ENCODE measurements around the gene PCP2. TPM values are rescaled to one million over a fixed set of nuclear protein-coding genes. Genes with fewer than 3 reads are reported as not detected.

PCP2 gene
- polyA plus RNA-seq, 1 experiment: not detected

DNA sequence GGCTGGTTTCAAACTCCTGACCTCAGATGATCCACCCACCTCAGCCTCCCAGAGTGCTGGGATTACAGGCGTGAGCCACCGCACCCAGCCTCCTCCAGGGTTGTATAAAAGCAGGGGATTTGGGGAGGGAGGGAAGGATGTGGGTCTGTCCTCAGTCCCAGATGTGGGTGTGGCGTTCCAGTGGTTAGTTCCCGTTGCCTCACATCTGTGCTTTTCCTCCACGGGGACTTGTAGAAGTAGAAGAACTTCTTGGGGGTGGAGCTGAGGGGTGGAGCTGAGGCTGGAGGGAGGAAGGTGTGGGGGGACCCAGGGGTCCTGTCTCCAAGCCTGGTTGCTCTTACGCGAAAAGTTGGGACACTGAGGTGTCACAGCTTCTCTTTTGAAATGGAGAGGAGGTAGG, 42.9 kb upstream of the PCP2 start:
- no peak overlapping the region for H3K4me3 ChIP-seq (ENCODE audit: low read depth, low read length)
- ChIA-PET CTCF (interaction anchor here (1.7 to 4.8 kb wide), 2 partner anchors 24 to 108 kb away, joined by 4 to 16 read pairs; no protein-coding TSS in a partner anchor), POLR2A (interaction anchor here (0.5 kb wide), 1 partner anchor 181 kb away, joined by 3 read pairs; no protein-coding TSS in a partner anchor)
- no peak overlapping the region for H3K27ac ChIP-seq (ENCODE audit: low read depth, low read length)
- peaks cover 6% of the 10 kb centered on the region for H3K9me3 ChIP-seq (ENCODE audit: control insufficient read depth, insufficient read depth, low read length)
- H3K27me3 ChIP-seq (ENCODE audit: control insufficient read depth, insufficient read depth, low read length): peaks cover 5% of the 10 kb centered on the region
- DNase-seq (ENCODE audit: low read depth, low spot score): no peak
- TF ChIP-seq, protein P1, sequence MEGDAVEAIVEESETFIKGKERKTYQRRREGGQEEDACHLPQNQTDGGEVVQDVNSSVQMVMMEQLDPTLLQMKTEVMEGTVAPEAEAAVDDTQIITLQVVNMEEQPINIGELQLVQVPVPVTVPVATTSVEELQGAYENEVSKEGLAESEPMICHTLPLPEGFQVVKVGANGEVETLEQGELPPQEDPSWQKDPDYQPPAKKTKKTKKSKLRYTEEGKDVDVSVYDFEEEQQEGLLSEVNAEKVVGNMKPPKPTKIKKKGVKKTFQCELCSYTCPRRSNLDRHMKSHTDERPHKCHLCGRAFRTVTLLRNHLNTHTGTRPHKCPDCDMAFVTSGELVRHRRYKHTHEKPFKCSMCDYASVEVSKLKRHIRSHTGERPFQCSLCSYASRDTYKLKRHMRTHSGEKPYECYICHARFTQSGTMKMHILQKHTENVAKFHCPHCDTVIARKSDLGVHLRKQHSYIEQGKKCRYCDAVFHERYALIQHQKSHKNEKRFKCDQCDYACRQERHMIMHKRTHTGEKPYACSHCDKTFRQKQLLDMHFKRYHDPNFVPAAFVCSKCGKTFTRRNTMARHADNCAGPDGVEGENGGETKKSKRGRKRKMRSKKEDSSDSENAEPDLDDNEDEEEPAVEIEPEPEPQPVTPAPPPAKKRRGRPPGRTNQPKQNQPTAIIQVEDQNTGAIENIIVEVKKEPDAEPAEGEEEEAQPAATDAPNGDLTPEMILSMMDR (IDR thresholded peaks at IDR 0.05; ENCODE audit: low read depth, low read length): no peak

DNA sequence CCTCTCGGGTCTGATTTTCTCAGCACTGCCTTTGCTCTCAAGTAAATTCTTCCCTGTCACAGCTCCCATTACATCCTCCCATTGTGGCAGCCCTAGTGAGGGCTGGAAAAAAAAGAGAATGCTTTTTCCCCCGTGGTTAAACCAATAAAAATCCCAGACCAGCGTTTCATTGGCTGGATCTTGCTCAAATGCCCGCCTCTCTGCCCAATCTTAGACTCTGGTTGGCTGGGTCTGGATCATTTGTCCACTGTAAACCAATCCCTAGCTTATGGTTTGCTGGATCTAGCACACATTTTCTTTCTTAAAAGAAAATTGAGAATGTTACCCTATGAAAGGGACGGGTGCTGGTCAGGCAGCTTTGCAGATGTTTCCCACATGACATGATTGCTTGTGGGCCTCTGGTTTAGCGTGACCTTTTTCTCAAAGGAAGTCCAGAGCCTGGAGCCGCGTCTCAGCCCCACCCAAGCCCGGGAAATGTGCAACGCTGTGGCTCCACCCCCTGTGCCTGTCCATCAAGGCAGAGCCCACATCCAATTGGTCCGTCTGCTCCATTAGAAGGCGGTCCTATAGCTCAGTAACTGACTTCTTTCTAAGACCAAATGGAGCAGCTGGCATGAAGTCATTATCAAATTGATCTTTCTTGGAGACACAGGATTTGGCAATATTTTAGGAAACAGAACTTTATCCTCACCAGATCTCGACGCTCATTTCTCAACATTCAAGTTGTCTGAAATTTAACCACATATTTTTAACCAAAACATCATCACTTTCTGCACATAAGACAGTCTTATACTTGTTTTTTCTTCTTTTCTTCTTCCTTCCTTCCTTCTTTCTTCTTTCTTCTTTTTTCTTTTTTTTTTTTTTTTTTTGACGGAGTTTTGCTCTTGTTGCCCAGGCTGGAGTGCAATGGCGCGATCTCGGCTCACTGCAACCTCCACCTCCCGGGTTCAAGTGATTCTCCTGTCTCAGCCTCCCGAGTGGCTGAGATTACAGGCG, 40.8 kb upstream of the PCP2 start:
- no peak overlapping the region for H3K27ac ChIP-seq (ENCODE audit: low read depth, low read length)
- TF ChIP-seq, protein P1 (IDR thresholded peaks at IDR 0.05; ENCODE audit: low read depth, low read length): no peak
- H3K4me3 ChIP-seq (ENCODE audit: low read depth, low read length): no peak overlapping the region
- no peak for DNase-seq (ENCODE audit: low read depth, low spot score)
- ChIA-PET CTCF (interaction anchor here (4.8 kb wide), 1 partner anchor 22 kb away, joined by 16 read pairs; no protein-coding TSS in a partner anchor), POLR2A (no interaction called here)
- peaks cover 6% of the 10 kb centered on the region for H3K9me3 ChIP-seq (ENCODE audit: control insufficient read depth, insufficient read depth, low read length)
- H3K27me3 ChIP-seq (ENCODE audit: control insufficient read depth, insufficient read depth, low read length): peaks cover 14% of the 10 kb centered on the region

DNA sequence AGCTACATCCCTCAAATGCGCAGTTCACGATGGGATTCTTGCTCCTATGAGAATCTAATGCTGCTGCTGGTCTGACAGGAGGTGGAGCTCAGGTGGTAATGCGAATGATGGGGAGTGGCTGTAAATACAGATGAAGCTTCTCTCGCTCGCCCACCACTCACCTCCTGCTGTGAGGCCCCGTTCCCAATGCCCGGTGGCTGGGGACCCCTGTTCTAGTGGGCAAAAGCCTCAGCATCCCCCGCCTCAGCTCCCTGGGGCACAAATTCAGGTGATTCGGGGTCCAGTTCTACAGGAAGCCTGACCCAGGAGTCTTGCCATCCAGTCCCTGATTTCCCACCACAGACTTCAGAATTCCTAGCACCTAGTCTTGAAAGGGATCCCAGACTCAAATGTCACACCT, 39.0 kb upstream of the PCP2 start:
- Histone ChIP-seq H3K27me3 (ENCODE audit: control insufficient read depth, insufficient read depth, low read length) (peaks cover 12% of the 10 kb centered on the region), H3K9me3 (ENCODE audit: control insufficient read depth, insufficient read depth, low read length) (peaks cover 6% of the 10 kb centered on the region), H3K27ac (ENCODE audit: low read depth, low read length) (no peak overlapping the region), H3K4me3 (ENCODE audit: low read depth, low read length) (no peak overlapping the region)
- DNase-seq (ENCODE audit: low read depth, low spot score): no peak
- POLR2A ChIA-PET: no interaction called here
- CTCF ChIA-PET: interaction anchor here (2.9 kb wide), 1 partner anchor 8 kb away, joined by 15 read pairs; the partner anchor contains the start of gene TRAPPC5
- TF ChIP-seq, protein P1 (IDR thresholded peaks at IDR 0.05; ENCODE audit: low read depth, low read length): no peak

DNA sequence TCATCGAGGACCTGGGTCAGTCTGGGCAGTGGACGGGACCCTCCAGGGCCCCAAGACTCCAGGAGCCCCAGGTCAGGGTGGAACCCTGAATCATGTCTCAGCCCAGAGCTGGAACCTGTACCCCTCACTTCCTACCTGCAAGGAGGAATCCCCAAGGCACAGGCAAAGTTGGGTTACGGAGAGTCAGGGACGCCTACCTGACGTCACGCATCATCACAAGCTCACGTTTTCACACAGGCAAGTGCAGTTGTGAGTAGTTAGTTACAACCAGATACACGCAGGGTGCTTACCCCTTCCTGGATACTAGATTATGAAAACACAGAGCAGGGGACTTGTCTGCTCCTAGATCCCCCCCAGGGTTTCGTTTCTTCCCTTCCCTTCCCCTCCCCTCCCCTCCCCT, 37.3 kb upstream of the PCP2 start:
- H3K9me3 ChIP-seq (ENCODE audit: control insufficient read depth, insufficient read depth, low read length): peaks cover 6% of the 10 kb centered on the region
- no peak overlapping the region for H3K4me3 ChIP-seq (ENCODE audit: low read depth, low read length)
- ChIA-PET POLR2A (no interaction called here), CTCF (interaction anchor here (2.9 kb wide), 1 partner anchor 10 kb away, joined by 15 read pairs; the partner anchor contains the start of gene TRAPPC5)
- TF ChIP-seq, protein P1 (IDR thresholded peaks at IDR 0.05; ENCODE audit: low read depth, low read length): no peak
- no peak overlapping the region for H3K27ac ChIP-seq (ENCODE audit: low read depth, low read length)
- peaks cover 15% of the 10 kb centered on the region for H3K27me3 ChIP-seq (ENCODE audit: control insufficient read depth, insufficient read depth, low read length)
- DNase-seq (ENCODE audit: low read depth, low spot score): no peak

Data from AG04450 (cell line).